Prostate gland (tissue), 2 donors: ENCODE data around the gene ATF7IP2. TPM values are rescaled to one million over a fixed set of nuclear protein-coding genes. Genes with fewer than 3 reads are reported as not detected.
"Not testable (repeated sequence)": the region's sequence is repeated elsewhere in the genome, so short reads cannot be mapped to it uniquely, and the experiment has no call there.

Experiments
- DNase-seq: peaks from one replicate; pipeline ENCODE4 v3.0.0-alpha.2; 2019; ENCODE audit warnings: low spot score
- H3K27ac ChIP-seq, 2 donors: fragments of 200-600 bp; sonication (generic); 2 replicates each; pipeline ENCODE4 v1.5.1; 2017 to 2019
- H3K27me3 ChIP-seq: fragments of 200-600 bp; sonication (generic); replicated peaks from 2 replicates; pipeline ENCODE4 v1.5.1; 2019; ENCODE audit not compliant: insufficient read depth
- H3K36me3 ChIP-seq, 2 donors: fragments of 200-600 bp; sonication (generic); 1 replicate in 1 of 2; 2 replicates in 1 of 2; pipeline versions ENCODE4 v1.5.1 to v1.8.1; 2017 to 2019
- H3K4me1 ChIP-seq: fragments of 200-600 bp; sonication (generic); replicated peaks from 2 replicates; pipeline ENCODE4 v1.5.1; 2019
- H3K4me3 ChIP-seq, 2 donors: fragments of 200-600 bp; sonication (generic); 2 replicates each; pipeline ENCODE4 v1.5.1; 2017 to 2019
- H3K9me3 ChIP-seq: fragments of 200-600 bp; sonication (generic); 2 replicates; pipeline ENCODE4 v1.5.1; 2017
- CTCF ChIP-seq, 4 experiments: fragments of 200-600 bp in 2 of 4; fragments of 450-650 bp in 2 of 4; sonication (generic) in 2 of 4; IDR thresholded peaks; 1 replicate in 3 of 4; 2 replicates in 1 of 4; pipeline ENCODE4 v1.5.1; 2016 to 2019; ENCODE audit warnings: antibody characterized with exemption in 4 of 4, mild to moderate bottlenecking in 2 of 4, moderate library complexity in 2 of 4
- POLR2A ChIP-seq: fragments of 450-650 bp; IDR thresholded peaks from one replicate; pipeline ENCODE4 v1.6.1; 2016; ENCODE audit warnings: antibody characterized with exemption, mild to moderate bottlenecking
- POLR2AphosphoS5 ChIP-seq: sonication (generic); formaldehyde crosslinking; IDR thresholded peaks from one replicate; pipeline ENCODE4 v1.6.1; 2017; ENCODE audit warnings: antibody characterized with exemption
- WGBS: methylation state at CpG from one replicate; pipeline ENCODE4 v1.1.5; 2018; 5-methylcytosine and 5-hydroxymethylcytosine counted together
- intact Hi-C: fragments of 100-400 bp; cut with DNase I; formaldehyde crosslinking; loops from one replicate; pipeline ENCODE4 v1.14.2; 2022
- total RNA-seq, 2 donors: library from RNA; depleted of rRNA; stranded (reverse); fragments of >200 nt; gene quantifications; one replicate each; pipeline ENCODE4 v1.1.0, GENCODE V29; 2016

Gene ATF7IP2
- total RNA-seq, 2 donors from 2014 or later: 1.2 to 94.3 TPM

- no peak for DNase-seq
- no peak for TF ChIP-seq POLR2AphosphoS5
- TF ChIP-seq POLR2A: no peak
- TF ChIP-seq CTCF (IDR thresholded peaks at IDR 0.05): no peak
- H3K4me1 ChIP-seq: no peaks in the 10 kb centered on the region
- intact Hi-C loops: no loop called here
- H3K27me3 ChIP-seq: no peaks in the 10 kb centered on the region
- no peaks in the 10 kb centered on the region for H3K36me3 ChIP-seq
- H3K4me3 ChIP-seq: no peak overlapping the region
- no peak overlapping the region for H3K27ac ChIP-seq
- WGBS: 67% methylated on average over 11 of the region's 11 CpGs
- H3K9me3 ChIP-seq: no peaks in the 10 kb centered on the region
These were observed 28.7 kb upstream of the ATF7IP2 start for GRCh38 chr16:10356870-10357842.

GRCh38 chr16:10361747-10362076, 24.1 kb upstream of the ATF7IP2 start:
- 95% methylated on average over 8 of the region's 8 CpGs for WGBS
- DNase-seq, intact Hi-C loops, H3K9me3 ChIP-seq, H3K27me3 ChIP-seq, H3K36me3 ChIP-seq, H3K4me3 ChIP-seq, H3K4me1 ChIP-seq, H3K27ac ChIP-seq: not testable (repeated sequence)

GRCh38 chr16:10362077-10362863, 23.6 kb upstream of the ATF7IP2 start:
- TF ChIP-seq POLR2AphosphoS5 (no peak), CTCF (IDR thresholded peaks at IDR 0.05) (no peak), POLR2A (no peak)
- Histone ChIP-seq H3K27ac (no peak overlapping the region), H3K27me3 (no peaks in the 10 kb centered on the region), H3K36me3 (no peaks in the 10 kb centered on the region), H3K4me3 (no peak overlapping the region), H3K4me1 (no peaks in the 10 kb centered on the region), H3K9me3 (no peaks in the 10 kb centered on the region)
- 50% methylated on average over 9 of the region's 9 CpGs for WGBS
- no peak for DNase-seq
- intact Hi-C loops: no loop called here

GRCh38 chr16:10362864-10363197, 23.0 kb upstream of the ATF7IP2 start:
- H3K9me3 ChIP-seq, H3K4me3 ChIP-seq, intact Hi-C loops, H3K27me3 ChIP-seq, H3K27ac ChIP-seq, H3K4me1 ChIP-seq, H3K36me3 ChIP-seq, DNase-seq: not testable (repeated sequence)
- 79% methylated on average over 4 of the region's 4 CpGs for WGBS

- H3K4me1 ChIP-seq, H3K36me3 ChIP-seq, intact Hi-C loops, H3K27ac ChIP-seq, H3K27me3 ChIP-seq, H3K9me3 ChIP-seq, DNase-seq, H3K4me3 ChIP-seq: not testable (repeated sequence)
- WGBS: 96% methylated on average over 8 of the region's 8 CpGs
These were observed 19.2 kb upstream of the ATF7IP2 start for GRCh38 chr16:10366619-10367018.

- Histone ChIP-seq H3K27me3 (no peaks in the 10 kb centered on the region), H3K9me3 (no peaks in the 10 kb centered on the region), H3K4me1 (no peaks in the 10 kb centered on the region), H3K36me3 (no peaks in the 10 kb centered on the region), H3K27ac (no peak overlapping the region), H3K4me3 (no peak overlapping the region)
- 93% methylated on average over 5 of the region's 5 CpGs for WGBS
- DNase-seq: no peak
- intact Hi-C loops: no loop called here
- TF ChIP-seq POLR2A (no peak), CTCF (IDR thresholded peaks at IDR 0.05) (no peak), POLR2AphosphoS5 (no peak)
These were observed 18.2 kb upstream of the ATF7IP2 start for GRCh38 chr16:10367616-10368188.
